ENCODE results near the gene POMGNT1.

The POMGNT1 gene

GRCh38 chr1:46221749-46222148 lies 23.5 kb upstream of the POMGNT1 start:
- DNase-seq (ENCODE audit: insufficient read length, low spot score) (no peak), FAIRE-seq (no peak)

DNA sequence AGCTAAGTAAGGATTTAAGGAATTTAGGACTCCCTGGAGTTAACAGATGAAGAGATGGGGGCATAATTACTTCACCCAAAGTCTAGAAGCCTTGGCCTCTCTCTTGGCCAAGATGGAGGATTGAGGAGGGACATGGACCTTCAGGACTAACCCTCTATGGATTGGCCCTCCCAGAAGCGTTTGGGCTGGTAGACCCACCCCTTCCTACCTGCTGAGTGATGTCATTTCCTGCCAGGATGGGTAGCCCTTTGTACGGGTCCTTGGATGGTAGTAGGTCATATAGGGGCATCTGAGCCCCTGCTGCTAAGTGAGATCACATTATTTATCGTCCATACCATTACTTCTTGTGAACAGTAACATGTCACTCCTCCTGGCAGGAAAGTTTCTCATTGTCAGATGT lies 22.6 kb upstream of the POMGNT1 start:
- FAIRE-seq, result no peak
- TF ChIP-seq POLR2A (IDR thresholded peaks at IDR 0.05; ENCODE audit: low read depth, low read length), result no peak

More at GRCh38 chr1:46221749-46222148, 23.5 kb upstream of the POMGNT1 start:
- TF ChIP-seq POLR2A (IDR thresholded peaks at IDR 0.05; ENCODE audit: low read depth, low read length), result no peak

DNA sequence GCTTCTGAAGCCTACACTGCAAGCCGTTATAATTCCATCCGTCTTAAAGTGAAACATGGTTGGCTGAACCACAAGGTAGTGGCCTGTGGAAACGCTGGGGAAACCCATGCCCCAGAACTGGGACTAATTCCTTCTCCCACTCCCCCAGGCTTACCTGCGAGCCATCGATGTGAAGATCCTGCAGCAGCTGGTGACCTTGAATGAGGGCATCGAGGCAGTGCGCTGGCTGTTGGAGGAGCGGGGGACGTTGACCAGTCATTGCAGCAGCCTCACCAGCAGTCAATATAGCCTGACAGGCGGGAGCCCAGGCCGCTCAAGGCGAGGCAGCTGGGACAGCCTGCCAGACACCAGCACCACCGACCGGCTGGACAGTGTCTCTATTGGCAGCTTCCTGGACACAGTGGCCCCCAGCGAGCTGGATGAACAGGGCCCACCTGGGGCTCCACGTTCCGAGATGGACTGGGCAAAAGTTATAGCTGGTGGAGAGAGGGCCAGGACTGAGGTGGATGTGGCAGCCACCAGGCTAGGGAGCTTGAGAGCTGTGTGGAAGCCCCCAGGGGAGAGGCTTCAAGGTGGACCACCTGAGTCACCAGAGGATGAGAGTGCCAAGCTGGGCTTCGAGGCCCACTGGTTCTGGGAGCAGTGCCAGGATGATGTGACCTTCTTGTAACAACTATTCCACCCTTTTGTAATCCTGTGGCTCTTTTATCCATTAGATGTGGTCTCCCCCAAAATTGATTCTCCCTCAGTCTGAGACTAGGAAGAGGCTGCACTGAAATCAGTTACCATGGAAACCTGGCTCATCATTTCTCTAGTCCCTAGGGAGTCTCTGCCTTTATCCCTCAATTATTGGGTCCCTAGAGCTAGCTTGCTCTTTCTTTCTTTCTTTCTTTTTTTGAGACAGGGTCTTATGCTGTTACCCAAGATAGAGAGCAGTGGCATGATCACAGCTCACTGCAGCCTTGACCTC lies 21.6 kb upstream of the POMGNT1 start:
- FAIRE-seq (no peak), DNase-seq (ENCODE audit: insufficient read length, low spot score) (no peak)
- no peak for TF ChIP-seq POLR2A (IDR thresholded peaks at IDR 0.05; ENCODE audit: low read depth, low read length)

More for the DNA sequence above, 22.6 kb upstream of the POMGNT1 start:
- DNase-seq (ENCODE audit: insufficient read length, low spot score), result no peak

DNA sequence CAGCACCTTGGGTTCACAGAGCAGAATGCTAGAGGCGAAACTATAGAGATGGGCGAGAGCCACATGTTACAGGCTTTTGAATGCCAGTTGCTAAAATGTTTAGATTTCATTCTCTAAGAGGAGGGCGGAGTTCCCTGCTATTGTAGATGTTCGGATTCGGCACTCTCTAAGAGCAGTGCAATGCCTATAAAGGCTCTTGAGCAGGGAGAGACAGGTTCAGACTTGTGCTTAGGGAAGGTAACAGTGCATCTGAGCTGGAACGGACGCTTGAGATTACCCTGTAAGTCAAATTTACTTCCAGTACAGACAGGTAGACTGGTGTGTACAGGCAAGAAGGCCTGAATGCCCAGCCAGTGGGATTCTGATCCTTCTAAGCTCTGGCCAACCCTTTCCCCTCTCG lies 20.2 kb upstream of the POMGNT1 start:
- no peak for TF ChIP-seq POLR2A (IDR thresholded peaks at IDR 0.05; ENCODE audit: low read depth, low read length)
- FAIRE-seq (no peak), DNase-seq (ENCODE audit: insufficient read length, low spot score) (no peak)

GRCh38 chr1:46215504-46215903 lies 17.3 kb upstream of the POMGNT1 start:
- DNase-seq (ENCODE audit: insufficient read length, low spot score), result no peak
- no peak for FAIRE-seq
- no peak for TF ChIP-seq POLR2A (IDR thresholded peaks at IDR 0.05; ENCODE audit: low read depth, low read length)

GRCh38 chr1:46211051-46211450 lies 12.8 kb upstream of the POMGNT1 start:
- no peak for DNase-seq (ENCODE audit: insufficient read length, low spot score)
- no peak for TF ChIP-seq POLR2A (IDR thresholded peaks at IDR 0.05; ENCODE audit: low read depth, low read length)
- FAIRE-seq, result no peak

DNA sequence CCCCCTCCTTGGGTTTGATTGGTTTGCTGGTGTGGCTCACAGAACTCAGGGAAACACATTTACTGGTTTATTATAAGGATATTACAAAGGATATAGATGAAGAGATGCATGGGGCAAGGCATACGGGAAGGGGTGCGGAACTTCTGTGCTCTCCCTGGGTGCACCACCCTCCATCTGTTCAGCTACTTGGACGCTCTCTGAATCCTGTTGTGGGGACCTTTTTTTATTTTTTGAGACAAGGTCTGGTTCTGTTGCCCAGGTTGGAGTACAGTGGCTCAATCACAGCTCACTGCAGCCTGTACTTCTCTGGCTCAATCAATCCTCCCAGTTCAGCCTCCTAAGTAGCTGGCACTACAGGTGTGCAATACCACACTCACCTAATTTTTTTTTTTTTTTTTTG lies 12.3 kb upstream of the POMGNT1 start:
- FAIRE-seq (no peak), DNase-seq (ENCODE audit: insufficient read length, low spot score) (no peak)
- TF ChIP-seq POLR2A (IDR thresholded peaks at IDR 0.05; ENCODE audit: low read depth, low read length), result no peak

DNA sequence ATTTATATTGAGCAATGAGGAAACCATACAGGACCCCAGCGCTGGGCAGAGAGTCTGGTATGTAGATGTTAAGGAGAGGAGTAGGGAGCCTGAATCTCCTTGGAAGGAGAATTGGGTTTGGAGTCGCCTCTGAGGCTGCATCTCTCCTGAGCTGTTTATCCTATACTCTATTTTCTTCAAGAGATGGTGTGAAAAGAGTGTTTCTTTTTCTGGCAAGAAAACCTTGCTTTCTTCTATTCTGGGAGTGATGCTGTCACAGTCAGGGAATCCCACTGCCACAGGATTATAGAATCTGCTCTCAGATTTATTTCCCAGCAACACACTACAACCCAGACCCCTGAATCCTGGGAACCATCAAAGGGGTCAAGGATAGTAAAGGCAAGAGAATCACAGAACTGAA lies 8.2 kb upstream of the POMGNT1 start:
- FAIRE-seq, result no peak
- DNase-seq (ENCODE audit: insufficient read length, low spot score), result no peak
- TF ChIP-seq POLR2A (IDR thresholded peaks at IDR 0.05; ENCODE audit: low read depth, low read length), result no peak

DNA sequence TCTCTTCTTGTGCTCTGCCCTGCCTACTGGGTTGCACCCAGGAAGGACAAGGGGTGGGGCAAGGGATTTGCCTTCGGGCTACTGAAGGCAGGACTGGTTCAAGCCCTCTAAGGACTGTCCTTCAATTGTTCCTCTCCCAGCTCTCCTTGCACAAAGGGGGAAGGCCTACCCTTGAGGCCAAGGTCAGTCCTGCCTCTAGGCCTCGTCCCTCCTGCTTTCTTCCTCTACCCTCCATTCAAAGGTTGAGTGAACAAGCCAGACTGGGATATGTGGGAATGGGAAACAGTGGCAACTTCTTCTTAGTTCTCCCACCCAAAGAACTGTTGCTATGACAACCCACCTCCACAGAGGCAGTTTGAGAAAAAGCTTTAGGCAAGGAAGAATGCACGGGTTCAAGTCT lies 7.6 kb upstream of the POMGNT1 start:
- DNase-seq (ENCODE audit: insufficient read length, low spot score), result no peak
- FAIRE-seq, result no peak
- TF ChIP-seq POLR2A (IDR thresholded peaks at IDR 0.05; ENCODE audit: low read depth, low read length), result no peak

GRCh38 chr1:46205141-46205540 lies 6.9 kb upstream of the POMGNT1 start:
- no peak for FAIRE-seq
- TF ChIP-seq POLR2A (IDR thresholded peaks at IDR 0.05; ENCODE audit: low read depth, low read length), result no peak
- no peak for DNase-seq (ENCODE audit: insufficient read length, low spot score)

GRCh38 chr1:46204406-46204742 lies 6.1 kb upstream of the POMGNT1 start:
- no peak for TF ChIP-seq POLR2A (IDR thresholded peaks at IDR 0.05; ENCODE audit: low read depth, low read length)
- DNase-seq (ENCODE audit: insufficient read length, low spot score), result no peak
- FAIRE-seq, result no peak

DNA sequence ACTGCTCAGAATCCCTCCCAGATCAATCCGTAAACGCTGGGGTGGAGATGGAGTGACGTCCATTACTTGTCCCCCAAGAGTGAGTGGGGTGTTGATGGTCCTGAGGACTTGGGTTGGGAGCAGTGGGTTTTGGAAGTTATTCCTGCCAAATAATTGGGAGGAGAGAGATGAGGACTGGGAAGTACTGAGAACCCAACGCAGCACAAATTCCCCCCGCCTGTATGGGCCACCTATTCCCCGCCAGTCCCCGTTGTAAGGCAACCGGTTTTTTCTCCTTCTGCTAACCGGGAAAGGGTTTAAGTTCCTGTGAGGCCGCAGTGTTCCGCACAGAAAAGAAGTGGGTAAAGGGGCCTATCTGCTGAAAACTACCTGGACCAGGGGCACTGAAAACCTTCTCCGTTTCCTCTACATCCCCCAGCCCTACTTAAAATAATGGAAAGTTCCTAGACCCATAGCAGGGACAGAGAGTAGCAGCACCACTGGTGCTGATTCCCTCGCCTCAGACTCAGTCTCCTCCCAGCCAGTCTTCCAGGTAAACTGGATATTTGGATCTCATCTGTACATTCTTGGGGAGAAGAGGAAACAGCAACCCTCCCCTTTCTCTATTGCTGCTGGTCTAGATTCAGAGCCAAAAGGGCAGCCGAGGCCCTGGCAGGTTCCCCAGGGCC lies 5.6 kb upstream of the POMGNT1 start:
- no peak for TF ChIP-seq POLR2A (IDR thresholded peaks at IDR 0.05; ENCODE audit: low read depth, low read length)
- FAIRE-seq, result no peak
- DNase-seq (ENCODE audit: insufficient read length, low spot score), result no peak

GRCh38 chr1:46199233-46199749 lies 1.1 kb upstream of the POMGNT1 start:
- FAIRE-seq (no peak), DNase-seq (ENCODE audit: insufficient read length, low spot score) (no peak)
- TF ChIP-seq POLR2A (IDR thresholded peaks at IDR 0.05; ENCODE audit: low read depth, low read length), result no peak

DNA sequence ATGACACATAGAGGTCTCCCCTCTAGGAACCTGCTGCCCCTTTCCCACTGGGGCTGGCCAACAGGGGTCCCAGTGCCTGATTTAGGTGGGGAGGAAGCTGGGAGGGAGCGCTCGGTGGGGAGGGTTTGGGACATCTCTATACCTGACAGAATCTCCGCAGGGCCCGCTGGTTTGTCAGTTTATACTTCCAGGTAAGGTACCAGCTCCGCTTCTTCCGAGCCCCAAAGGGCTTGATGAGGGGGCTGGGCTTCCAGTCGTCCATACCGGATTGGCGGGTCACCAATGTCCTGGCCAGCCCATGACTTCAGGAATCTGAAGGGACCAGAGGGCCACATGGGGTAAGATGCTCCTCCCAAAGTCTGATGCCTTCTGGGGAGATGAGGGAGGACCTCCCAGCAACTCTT lies 672 bp downstream of the POMGNT1 start:
- TF ChIP-seq POLR2A (IDR thresholded peaks at IDR 0.05; ENCODE audit: low read depth, low read length), result no peak
- FAIRE-seq (no peak), DNase-seq (ENCODE audit: insufficient read length, low spot score) (no peak)

GRCh38 chr1:46196609-46197008 lies 1.6 kb downstream of the POMGNT1 start:
- DNase-seq (ENCODE audit: insufficient read length, low spot score) (no peak), FAIRE-seq (no peak)
- TF ChIP-seq POLR2A (IDR thresholded peaks at IDR 0.05; ENCODE audit: low read depth, low read length), result no peak
